Measurements from ENCODE around the gene MRPS17.

MRPS17 gene

DNA sequence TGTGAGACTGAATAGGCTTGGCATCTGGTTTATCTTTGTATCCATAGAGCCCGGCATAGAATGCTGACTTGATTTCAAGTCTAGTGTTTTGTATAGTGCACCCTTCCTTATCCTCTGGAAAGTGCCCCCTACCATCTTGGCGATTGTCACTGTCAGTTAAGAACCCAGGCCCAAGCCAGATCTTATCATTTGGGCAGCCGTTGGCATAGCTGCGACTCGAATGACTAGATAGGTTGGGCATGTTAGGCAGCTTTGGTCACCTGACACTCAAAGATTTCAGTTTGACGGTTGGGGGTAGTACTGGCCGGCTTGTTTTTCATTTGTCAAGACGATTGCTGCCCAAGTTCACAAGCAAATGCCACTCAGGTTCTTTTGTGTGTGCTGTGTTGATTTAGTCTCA, 19.3 kb downstream of the MRPS17 start:
- DNase-seq (ENCODE audit: low read depth, low spot score), result peak; percentile 54

DNA sequence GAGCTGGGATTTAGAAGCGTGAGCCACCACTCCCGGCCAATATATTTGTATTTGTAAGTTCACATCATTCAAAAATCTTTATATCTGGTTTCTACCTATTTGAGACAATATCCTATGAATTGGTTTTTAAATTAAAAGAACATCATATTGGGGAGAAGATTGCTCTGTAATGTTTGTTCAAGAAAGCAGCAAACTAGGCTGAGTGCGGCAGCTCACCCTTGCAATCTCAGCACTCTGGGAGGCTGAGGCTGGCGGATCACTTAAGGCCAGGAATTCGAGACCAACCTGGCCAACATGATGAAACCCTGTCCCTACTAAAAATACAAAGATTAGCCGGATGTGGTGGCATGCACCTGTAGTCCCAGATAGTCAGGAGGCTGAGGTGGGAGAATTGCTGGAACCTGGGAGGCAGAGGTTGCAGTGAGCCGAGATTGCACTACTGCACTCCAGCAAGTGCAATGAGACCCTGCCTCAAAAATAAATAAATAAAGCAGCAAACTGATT, 22.1 kb downstream of the MRPS17 start:
- DNase-seq (ENCODE audit: low read depth, low spot score), result no peak

DNA sequence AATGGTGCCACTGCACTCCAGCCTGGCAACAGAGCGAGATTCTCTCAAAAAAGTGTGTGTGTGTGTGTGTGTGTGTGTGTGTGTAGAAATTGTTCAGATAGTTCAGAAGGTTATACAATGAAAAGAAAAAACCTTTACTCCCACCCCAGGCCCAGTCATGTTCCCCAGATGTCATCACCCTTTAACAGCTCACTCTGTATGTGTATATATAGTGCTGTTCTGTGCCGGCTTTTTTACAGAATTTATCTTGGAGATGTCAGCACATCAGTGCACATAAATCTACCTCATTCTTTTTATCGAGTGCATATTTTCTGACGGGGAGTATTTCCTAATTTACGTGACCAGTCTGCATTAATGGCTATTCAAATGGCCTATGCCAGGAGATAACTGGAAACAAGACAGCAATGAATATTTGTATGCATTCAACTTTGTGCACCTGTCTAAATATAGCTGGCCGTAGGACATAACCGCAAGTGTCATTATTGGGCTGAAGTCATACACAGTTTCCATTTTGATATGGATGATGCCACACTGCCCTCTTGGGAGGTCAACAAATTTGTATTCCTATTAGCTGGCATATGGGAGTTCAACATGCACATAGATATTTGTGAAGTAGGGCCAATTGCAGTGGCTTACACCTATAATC, 24.4 kb downstream of the MRPS17 start:
- DNase-seq (ENCODE audit: low read depth, low spot score), result no peak

DNA sequence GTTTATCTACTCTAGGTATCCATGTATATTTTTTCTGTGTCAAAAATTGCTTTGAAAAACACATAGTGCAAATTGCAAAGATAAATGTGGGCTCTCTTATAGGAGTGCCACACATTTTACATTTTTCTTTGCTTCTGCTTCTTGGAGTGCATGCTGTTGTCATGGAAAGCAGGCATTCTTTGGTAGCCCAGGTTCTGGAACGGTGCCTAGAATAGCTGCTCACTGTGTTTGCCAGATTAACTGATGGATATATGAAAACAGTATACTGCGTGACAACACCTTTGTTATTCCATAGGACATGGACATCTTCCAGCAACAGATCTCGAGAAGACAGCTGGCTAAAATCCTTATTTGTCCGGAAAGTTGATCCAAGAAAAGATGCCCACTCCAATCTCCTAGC, 26.2 kb downstream of the MRPS17 start:
- peak; percentile 92 for DNase-seq (ENCODE audit: low read depth, low spot score)

DNA sequence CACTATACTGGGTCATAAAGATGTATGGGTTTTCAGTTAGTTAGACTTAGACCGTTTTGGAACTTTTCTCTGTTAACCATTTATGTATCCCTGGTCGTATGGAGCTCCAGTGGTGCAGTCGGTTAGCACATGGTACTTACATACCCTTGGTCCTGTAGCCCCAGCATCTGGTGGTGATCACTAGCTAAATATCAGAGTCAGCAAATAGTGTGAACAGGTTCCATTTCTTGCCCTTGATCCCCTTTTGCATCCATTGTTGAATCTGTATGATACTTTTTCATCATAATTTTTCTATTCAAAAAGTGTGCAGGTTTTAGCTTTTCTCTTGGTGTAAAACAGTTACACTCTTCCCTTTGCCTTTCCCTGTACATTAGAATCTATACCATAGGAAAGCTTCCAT, 28.6 kb downstream of the MRPS17 start:
- no peak for DNase-seq (ENCODE audit: low read depth, low spot score)

DNA sequence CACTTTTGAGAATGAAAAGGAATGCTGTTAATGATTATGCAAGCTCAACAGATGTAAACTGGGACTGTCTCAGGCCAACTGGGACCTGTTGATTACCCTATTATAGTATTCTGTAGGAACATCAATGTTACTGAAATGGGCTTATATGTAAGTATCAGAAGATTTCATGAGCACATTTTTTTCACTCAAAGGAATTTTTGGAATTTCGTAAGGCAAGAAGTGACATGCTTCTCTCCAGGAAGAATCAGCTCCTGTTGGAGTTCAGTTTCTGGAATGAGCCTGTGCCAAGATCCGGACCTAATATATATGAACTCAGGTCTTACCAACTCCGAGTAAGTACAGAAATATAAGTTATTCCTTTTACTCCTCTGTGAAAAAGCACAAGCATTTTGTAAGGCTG, 31.9 kb downstream of the MRPS17 start:
- no peak for DNase-seq (ENCODE audit: low read depth, low spot score)

DNA sequence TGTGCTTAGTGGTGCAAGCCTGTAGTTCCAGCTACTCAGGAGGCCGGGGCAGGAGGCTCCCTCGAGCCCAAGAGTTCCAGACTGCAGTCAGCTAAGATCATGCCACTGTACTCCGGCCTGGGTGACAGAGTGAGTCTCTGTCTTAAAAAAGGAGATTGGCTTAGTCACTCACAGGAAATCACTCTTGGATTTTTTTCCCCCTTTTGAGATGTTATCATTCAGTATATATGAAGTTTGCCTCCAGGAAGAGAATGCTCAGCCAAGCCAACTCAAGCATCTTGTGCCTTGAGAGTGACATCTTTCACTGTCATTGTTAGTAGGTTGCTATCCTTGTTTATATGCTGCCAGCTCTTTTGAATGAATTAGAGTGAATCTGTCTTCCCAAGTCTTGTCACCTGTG, 40.7 kb downstream of the MRPS17 start:
- DNase-seq (ENCODE audit: low read depth, low spot score), result no peak

DNA sequence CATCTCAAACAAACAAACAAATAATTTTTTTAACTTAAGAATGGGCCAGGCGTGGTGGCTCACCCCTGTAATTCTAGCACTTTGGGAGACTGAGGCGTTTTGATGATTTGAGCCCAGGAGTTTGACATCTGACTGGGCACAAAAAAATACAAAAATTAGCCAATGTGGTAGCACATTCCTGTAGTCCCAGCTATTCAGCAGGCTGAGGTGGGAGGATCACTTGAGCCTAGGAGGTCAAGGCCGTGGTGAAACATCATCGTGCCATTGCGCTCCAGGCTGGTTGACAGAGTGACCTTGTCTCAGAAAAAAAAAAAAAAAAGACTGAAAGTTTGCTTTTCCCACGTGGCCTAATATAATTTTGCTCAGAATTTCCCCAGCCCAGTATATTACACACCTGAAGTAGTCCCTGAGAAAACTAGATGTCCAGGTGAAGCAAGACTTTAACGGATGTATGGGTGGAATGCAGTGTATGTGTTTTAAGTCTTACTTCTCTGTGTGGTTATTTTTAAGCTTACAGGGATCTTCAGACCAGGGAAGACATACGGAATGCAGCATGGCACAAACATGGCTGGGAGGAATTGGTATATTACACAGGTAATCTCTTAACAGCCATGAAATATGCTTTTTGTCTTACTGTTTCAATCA, 45.3 kb downstream of the MRPS17 start:
- DNase-seq (ENCODE audit: low read depth, low spot score), result no peak

DNA sequence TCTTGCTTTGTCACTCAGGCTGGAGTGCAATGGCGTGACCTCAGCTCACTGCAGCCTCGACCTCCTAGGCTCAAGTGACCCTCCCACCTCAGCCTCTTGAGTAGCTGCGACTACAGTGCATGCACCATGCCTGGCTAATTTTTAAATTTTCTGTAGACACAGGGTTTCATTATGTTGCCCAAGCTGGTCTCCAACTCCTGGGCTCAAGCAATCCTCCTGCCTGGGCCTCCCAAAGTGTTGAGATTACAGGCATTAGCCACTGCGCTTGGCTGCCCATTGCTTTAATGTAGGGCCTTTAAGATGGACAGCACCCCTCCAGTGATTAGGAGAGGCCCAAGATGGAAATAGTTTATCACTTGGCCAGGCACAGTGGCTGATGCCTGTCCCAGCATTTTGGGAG, 52.1 kb downstream of the MRPS17 start:
- DNase-seq (ENCODE audit: low read depth, low spot score), result no peak
